ENCODE measurements around the gene SLC47A2. TPM values are rescaled to one million over a fixed set of nuclear protein-coding genes. Genes with fewer than 3 reads are reported as not detected.

Gene SLC47A2
- total RNA-seq, 1 donor: not detected

DNA sequence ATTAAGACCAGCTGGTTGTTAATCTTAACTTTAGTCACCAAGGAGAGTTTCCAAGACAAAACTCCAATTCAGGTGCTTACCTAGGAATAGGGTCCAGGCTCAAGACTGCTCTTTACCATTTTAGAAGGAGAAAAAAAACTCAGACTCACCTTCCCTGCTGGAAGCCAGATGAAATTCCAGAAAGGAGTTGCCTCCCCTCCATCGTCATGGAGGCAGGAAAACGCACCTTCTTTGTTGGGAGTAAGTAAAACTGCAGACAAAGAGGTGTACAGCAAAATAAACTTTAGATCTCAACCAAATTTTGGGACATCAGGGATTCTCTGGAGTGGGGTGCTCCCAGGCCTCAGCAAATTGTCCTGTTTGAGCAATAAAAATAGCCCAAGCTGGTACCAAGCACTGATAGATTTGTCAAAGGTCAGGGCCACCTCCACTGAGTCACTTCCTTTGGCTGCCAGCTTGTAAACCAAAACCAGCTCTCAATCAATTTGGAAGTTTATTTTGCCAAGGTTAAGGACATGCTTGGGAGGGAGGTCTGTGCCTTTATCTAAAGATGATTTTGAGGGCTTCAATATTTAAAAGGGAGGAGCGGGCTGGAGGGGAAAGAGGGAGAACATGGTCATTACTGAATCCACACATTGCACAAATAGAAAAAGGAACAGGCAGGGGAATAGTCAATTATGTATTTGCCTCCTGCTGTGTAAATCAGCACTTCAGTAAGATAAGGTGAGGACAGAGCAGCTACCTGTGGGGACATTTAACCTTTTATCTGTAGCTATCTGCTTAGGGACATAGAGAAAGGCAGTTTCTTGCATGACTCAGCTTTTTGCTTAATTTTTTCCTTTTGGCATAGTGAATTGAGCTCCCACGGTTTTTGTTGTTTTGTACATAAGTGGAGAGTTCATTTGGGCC is 69.3 kb downstream of the SLC47A2 start:
- H3K27me3 ChIP-seq (ENCODE audit: insufficient read depth, low read length): no peaks in the 10 kb centered on the region
- no peaks in the 10 kb centered on the region for H3K36me3 ChIP-seq (ENCODE audit: insufficient read depth, low read length)
- H2AFZ ChIP-seq (ENCODE audit: low read length): peak overlapping the region; percentile 96
- TF ChIP-seq, protein P1, sequence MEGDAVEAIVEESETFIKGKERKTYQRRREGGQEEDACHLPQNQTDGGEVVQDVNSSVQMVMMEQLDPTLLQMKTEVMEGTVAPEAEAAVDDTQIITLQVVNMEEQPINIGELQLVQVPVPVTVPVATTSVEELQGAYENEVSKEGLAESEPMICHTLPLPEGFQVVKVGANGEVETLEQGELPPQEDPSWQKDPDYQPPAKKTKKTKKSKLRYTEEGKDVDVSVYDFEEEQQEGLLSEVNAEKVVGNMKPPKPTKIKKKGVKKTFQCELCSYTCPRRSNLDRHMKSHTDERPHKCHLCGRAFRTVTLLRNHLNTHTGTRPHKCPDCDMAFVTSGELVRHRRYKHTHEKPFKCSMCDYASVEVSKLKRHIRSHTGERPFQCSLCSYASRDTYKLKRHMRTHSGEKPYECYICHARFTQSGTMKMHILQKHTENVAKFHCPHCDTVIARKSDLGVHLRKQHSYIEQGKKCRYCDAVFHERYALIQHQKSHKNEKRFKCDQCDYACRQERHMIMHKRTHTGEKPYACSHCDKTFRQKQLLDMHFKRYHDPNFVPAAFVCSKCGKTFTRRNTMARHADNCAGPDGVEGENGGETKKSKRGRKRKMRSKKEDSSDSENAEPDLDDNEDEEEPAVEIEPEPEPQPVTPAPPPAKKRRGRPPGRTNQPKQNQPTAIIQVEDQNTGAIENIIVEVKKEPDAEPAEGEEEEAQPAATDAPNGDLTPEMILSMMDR (IDR thresholded peaks at IDR 0.05; ENCODE audit: extremely low read depth, low read depth, low read length): no peak
- peak overlapping the region; percentile 93 for H3K27ac ChIP-seq (ENCODE audit: low read depth, low read length)
- peak overlapping the region; percentile 89 for H3K4me2 ChIP-seq (ENCODE audit: insufficient read depth, low read length)
- peaks cover 14% of the 10 kb centered on the region for H4K20me1 ChIP-seq (ENCODE audit: insufficient read depth, low read length)
- peaks cover 47% of the 10 kb centered on the region for H3K4me1 ChIP-seq (ENCODE audit: insufficient read depth, low read length)
- DNase-seq (ENCODE audit: insufficient read length, low spot score, missing footprints): peak; percentile 53
- H3K79me2 ChIP-seq (ENCODE audit: insufficient read depth, low read length): peaks cover 29% of the 10 kb centered on the region
- H3K4me3 ChIP-seq (ENCODE audit: insufficient read depth, low read length): peak overlapping the region; percentile 90
- H3K9me3 ChIP-seq (ENCODE audit: low read depth, low read length): no peaks in the 10 kb centered on the region

DNA sequence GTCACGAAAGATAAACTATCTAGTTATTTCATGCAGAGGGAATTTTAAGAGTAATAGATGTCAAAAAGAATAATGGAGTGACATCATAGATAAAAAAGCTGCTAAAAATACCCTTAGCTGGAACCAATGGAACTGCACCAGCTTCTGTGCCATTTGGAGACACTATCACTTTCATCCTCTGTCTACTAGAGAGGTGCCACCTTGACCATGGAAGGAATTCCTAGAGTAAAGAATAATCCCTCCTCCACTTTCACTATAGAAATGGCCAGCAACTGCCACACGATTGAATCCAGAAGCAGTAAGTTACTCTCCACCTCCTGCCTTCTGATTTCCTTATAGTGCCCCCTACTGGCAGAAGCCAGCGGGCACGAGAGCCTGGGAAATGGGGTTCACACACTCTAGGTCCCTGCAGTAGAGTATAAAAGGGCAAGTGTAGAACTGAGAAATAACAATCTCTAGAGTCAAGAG is 70.6 kb downstream of the SLC47A2 start:
- peak; percentile 75 for DNase-seq (ENCODE audit: insufficient read length, low spot score, missing footprints)
- no peaks in the 10 kb centered on the region for H3K36me3 ChIP-seq (ENCODE audit: insufficient read depth, low read length)
- H4K20me1 ChIP-seq (ENCODE audit: insufficient read depth, low read length): peaks cover 2% of the 10 kb centered on the region
- H3K9me3 ChIP-seq (ENCODE audit: low read depth, low read length): no peaks in the 10 kb centered on the region
- H3K4me2 ChIP-seq (ENCODE audit: insufficient read depth, low read length): peak overlapping the region; percentile 6
- peak overlapping the region; percentile 38 for H2AFZ ChIP-seq (ENCODE audit: low read length)
- peaks cover 35% of the 10 kb centered on the region for H3K4me1 ChIP-seq (ENCODE audit: insufficient read depth, low read length)
- TF ChIP-seq, protein P1 (IDR thresholded peaks at IDR 0.05; ENCODE audit: extremely low read depth, low read depth, low read length): peak; percentile 69
- no peak overlapping the region for H3K4me3 ChIP-seq (ENCODE audit: insufficient read depth, low read length)
- peaks cover 4% of the 10 kb centered on the region for H3K27me3 ChIP-seq (ENCODE audit: insufficient read depth, low read length)
- H3K27ac ChIP-seq (ENCODE audit: low read depth, low read length): no peak overlapping the region
- peaks cover 17% of the 10 kb centered on the region for H3K79me2 ChIP-seq (ENCODE audit: insufficient read depth, low read length)

DNA sequence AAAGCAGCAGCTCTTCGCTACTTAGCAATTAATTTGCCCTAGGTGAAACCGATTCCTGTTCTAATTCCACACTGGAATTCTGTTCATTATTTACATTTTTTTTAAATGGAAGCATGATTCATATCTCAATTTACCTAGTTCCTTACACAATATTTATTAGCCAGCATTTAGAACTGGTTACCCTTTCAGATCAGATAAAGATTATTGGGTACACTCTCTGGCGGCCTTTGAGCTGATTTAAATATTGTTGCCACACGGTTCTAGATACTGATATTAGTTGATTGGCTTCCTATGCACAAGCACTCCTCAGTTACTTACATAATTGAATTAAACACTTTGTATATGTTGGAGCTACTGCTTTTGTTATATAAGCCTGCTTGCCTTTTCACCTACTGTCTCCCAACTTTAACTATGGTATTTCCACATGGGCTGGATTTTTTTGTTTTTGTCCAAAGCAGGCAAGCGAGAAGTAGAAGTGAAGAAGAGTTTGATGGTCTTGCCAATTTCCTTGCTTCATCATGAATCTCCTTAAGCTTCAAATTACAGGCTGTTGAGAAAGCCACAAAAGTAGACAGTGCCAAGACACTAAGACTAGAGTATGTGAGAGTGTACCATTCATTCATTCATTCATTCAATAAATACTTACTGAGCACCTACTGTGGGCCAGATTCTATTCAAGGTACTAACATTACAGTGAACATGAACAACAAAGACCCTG is 71.7 kb downstream of the SLC47A2 start:
- TF ChIP-seq, protein P1 (IDR thresholded peaks at IDR 0.05; ENCODE audit: extremely low read depth, low read depth, low read length): no peak
- no peak overlapping the region for H3K27ac ChIP-seq (ENCODE audit: low read depth, low read length)
- no peak overlapping the region for H3K4me3 ChIP-seq (ENCODE audit: insufficient read depth, low read length)
- H3K79me2 ChIP-seq (ENCODE audit: insufficient read depth, low read length): peaks cover 10% of the 10 kb centered on the region
- H3K27me3 ChIP-seq (ENCODE audit: insufficient read depth, low read length): peaks cover 4% of the 10 kb centered on the region
- H3K9me3 ChIP-seq (ENCODE audit: low read depth, low read length): no peaks in the 10 kb centered on the region
- no peak overlapping the region for H3K4me2 ChIP-seq (ENCODE audit: insufficient read depth, low read length)
- peaks cover 31% of the 10 kb centered on the region for H3K4me1 ChIP-seq (ENCODE audit: insufficient read depth, low read length)
- H4K20me1 ChIP-seq (ENCODE audit: insufficient read depth, low read length): peaks cover 2% of the 10 kb centered on the region
- no peak overlapping the region for H2AFZ ChIP-seq (ENCODE audit: low read length)
- DNase-seq (ENCODE audit: insufficient read length, low spot score, missing footprints): no peak
- no peaks in the 10 kb centered on the region for H3K36me3 ChIP-seq (ENCODE audit: insufficient read depth, low read length)

Data from osteoblast (primary cell).